SU-DHL-6 (cell line): ENCODE results near the gene WDR59.

Experiments used
- CTCF ChIP-seq: fragments of 200-600 bp; sonication (generic); IDR thresholded peaks from one replicate; pipeline ENCODE4 v1.5.1; 2017; ENCODE audit warnings: antibody characterized with exemption, mild to moderate bottlenecking, low read length, moderate library complexity; ENCODE audit not compliant: insufficient read depth, poor library complexity, severe bottlenecking
- EZH2phosphoT487 ChIP-seq: fragments of 200-600 bp; sonication (generic), shearing (Covaris generic); conservative IDR thresholded peaks from 2 replicates; pipeline ENCODE4 v1.6.1; 2018; ENCODE audit warnings: mild to moderate bottlenecking, antibody characterized with exemption, low read length, moderate library complexity, mixed read lengths

GRCh38 chr16:74931445-74931844, 53.5 kb downstream of the WDR59 start:
- TF ChIP-seq CTCF (no peak), EZH2phosphoT487 (no peak)
